MM.1S (cell line): Measurements from ENCODE around the gene FOSL1.

ENCODE experiments used
- CTCF ChIP-seq: fragments of 300-600 bp; sonication (generic); IDR thresholded peaks from 2 replicates; pipeline ENCODE4 v1.5.1; 2016; ENCODE audit warnings: antibody characterized with exemption, low read length, mixed read lengths
- EZH2 ChIP-seq: fragments of 300-600 bp; sonication (generic); optimal IDR thresholded peaks from 2 replicates; pipeline ENCODE3; 2017; ENCODE audit warnings: low read depth, mild to moderate bottlenecking, antibody characterized with exemption, low read length, mixed read lengths
- EZH2phosphoT487 ChIP-seq: fragments of 300-600 bp; sonication (generic); IDR thresholded peaks from 2 replicates; pipeline ENCODE4 v1.6.1; 2018; ENCODE audit warnings: antibody characterized with exemption, low read length

- TF ChIP-seq EZH2: no peak
- no peak for TF ChIP-seq CTCF
- TF ChIP-seq EZH2phosphoT487: no peak
Observed at GRCh38 chr11:65895482-65895981, 4.7 kb downstream of the FOSL1 start.
